SK-N-SH treated with all-trans-retinoic acid at 6 μM for 48 hours (cell line): ENCODE measurements around the gene FAM184B.
"Not testable (repeated sequence)": the region's sequence is repeated elsewhere in the genome, so short reads cannot be mapped to it uniquely, and the experiment has no call there.

Experiments
- ATAC-seq: fragments of 200-7000 bp; cut with Tn5 transposase; 3 replicates; pipeline ENCODE4 v1.9.1; 2020; ENCODE audit warnings: mild to moderate bottlenecking, moderate library complexity
- ARNTL ChIP-seq: fragments of 450-650 bp; formaldehyde crosslinking; IDR thresholded peaks from 2 replicates; pipeline ENCODE4 v1.5.0; 2020; ENCODE audit warnings: low read depth, mild to moderate bottlenecking, moderate library complexity, borderline replicate concordance
- CREB5 ChIP-seq: fragments of 250-450 bp; sonication (Bioruptor Pico); IDR thresholded peaks from 2 replicates; pipeline ENCODE4 v1.5.1; 2020; ENCODE audit warnings: low read depth, mild to moderate bottlenecking, moderate library complexity
- CSDC2 ChIP-seq: fragments of 250-450 bp; sonication (Bioruptor Pico); IDR thresholded peaks from 2 replicates; pipeline ENCODE4 v1.5.0; 2020; ENCODE audit warnings: mild to moderate bottlenecking, moderate library complexity
- CSRNP3 ChIP-seq: fragments of 250-450 bp; sonication (Bioruptor Pico); IDR thresholded peaks from 2 replicates; pipeline ENCODE4 v1.5.1; 2021; ENCODE audit warnings: mild to moderate bottlenecking, moderate library complexity
- ISL1 ChIP-seq: fragments of 250-450 bp; sonication (Bioruptor Pico); IDR thresholded peaks from 2 replicates; pipeline ENCODE4 v2.1.2; 2022; ENCODE audit warnings: mild to moderate bottlenecking, moderate library complexity
- OSR1 ChIP-seq: fragments of 250-450 bp; sonication (Bioruptor Pico); IDR thresholded peaks from 2 replicates; pipeline ENCODE4 v1.8.0; 2022; ENCODE audit warnings: moderate library complexity, mild to moderate bottlenecking, inconsistent platforms
- PATZ1 ChIP-seq: fragments of 250-450 bp; sonication (Bioruptor Pico); IDR thresholded peaks from 2 replicates; pipeline ENCODE4 v1.8.0; 2020; ENCODE audit warnings: mild to moderate bottlenecking, moderate library complexity, borderline replicate concordance
- PPARA ChIP-seq: fragments of 250-450 bp; sonication (Bioruptor Pico); IDR thresholded peaks from 2 replicates; pipeline ENCODE4 v1.5.0; 2020; ENCODE audit warnings: mild to moderate bottlenecking, borderline replicate concordance
- RARB ChIP-seq: fragments of 250-450 bp; sonication (Bioruptor Pico); IDR thresholded peaks from 2 replicates; pipeline ENCODE4 v1.8.0; 2021; ENCODE audit warnings: mild to moderate bottlenecking, moderate library complexity
- SNAI2 ChIP-seq: fragments of 250-450 bp; sonication (Bioruptor Pico); IDR thresholded peaks from 2 replicates; pipeline ENCODE4 v1.5.0; 2020; ENCODE audit warnings: mild to moderate bottlenecking, moderate library complexity
- TCF4 ChIP-seq: fragments of 250-450 bp; sonication (Bioruptor Pico); IDR thresholded peaks from 2 replicates; pipeline ENCODE4 v1.8.0; 2021; ENCODE audit warnings: mild to moderate bottlenecking, moderate library complexity, borderline replicate concordance
- TOX ChIP-seq: fragments of 250-450 bp; sonication (Bioruptor Pico); IDR thresholded peaks from 2 replicates; pipeline ENCODE4 v1.8.0; 2021; ENCODE audit warnings: mild to moderate bottlenecking, moderate library complexity, borderline replicate concordance
- ZC3H10 ChIP-seq: fragments of 250-450 bp; sonication (Bioruptor Pico); IDR thresholded peaks from 2 replicates; pipeline ENCODE4 v1.5.1; 2021; ENCODE audit warnings: mild to moderate bottlenecking, moderate library complexity
- ZFP3 ChIP-seq: fragments of 250-450 bp; sonication (Bioruptor Pico); IDR thresholded peaks from 2 replicates; pipeline ENCODE4 v1.5.0; 2020; ENCODE audit warnings: mild to moderate bottlenecking, moderate library complexity
- ZFP30 ChIP-seq: fragments of 450-650 bp; formaldehyde crosslinking; IDR thresholded peaks from 2 replicates; pipeline ENCODE4 v1.5.0; 2022; ENCODE audit warnings: mild to moderate bottlenecking, moderate library complexity
- ZNF565 ChIP-seq: fragments of 450-650 bp; formaldehyde crosslinking; conservative IDR thresholded peaks from 2 replicates; pipeline ENCODE4 v1.5.0; 2020; ENCODE audit warnings: low read depth, mild to moderate bottlenecking, moderate library complexity
- ZNF70 ChIP-seq: fragments of 450-650 bp; formaldehyde crosslinking; IDR thresholded peaks from 2 replicates; pipeline ENCODE4 v1.5.0; 2020; ENCODE audit warnings: mild to moderate bottlenecking, moderate library complexity
- ZNF8 ChIP-seq: fragments of 450-650 bp; formaldehyde crosslinking; IDR thresholded peaks from 2 replicates; pipeline ENCODE4 v1.5.0; 2020; ENCODE audit warnings: mild to moderate bottlenecking, moderate library complexity

Gene FAM184B

GRCh38 chr4:17664755-17665154 is 116.7 kb downstream of the FAM184B start:
- ATAC-seq, result no peak
- no peak for TF ChIP-seq ZNF565 (CRISPR knock-in tag)
- no peak for TF ChIP-seq CSRNP3 (CRISPR knock-in tag)
- TF ChIP-seq ZFP30 (CRISPR knock-in tag), result no peak
- no peak for TF ChIP-seq ARNTL (CRISPR knock-in tag)
- TF ChIP-seq ISL1, result no peak
- no peak for TF ChIP-seq ZC3H10 (CRISPR knock-in tag)
- TF ChIP-seq ZNF8, result no peak

- no peak for TF ChIP-seq ZFP3 (CRISPR knock-in tag)
- TF ChIP-seq TOX (CRISPR knock-in tag), result no peak
- TF ChIP-seq ZFP30 (CRISPR knock-in tag), result no peak
- TF ChIP-seq ZNF70 (CRISPR knock-in tag), result no peak
- TF ChIP-seq SNAI2, result no peak
- TF ChIP-seq PPARA (CRISPR knock-in tag), result no peak
- no peak for TF ChIP-seq CSRNP3 (CRISPR knock-in tag)
- TF ChIP-seq ARNTL (CRISPR knock-in tag), result no peak
- no peak for TF ChIP-seq OSR1 (CRISPR knock-in tag)
- no peak for TF ChIP-seq RARB
- TF ChIP-seq TCF4, result no peak
- ATAC-seq, result no peak
Measured at GRCh38 chr4:17662694-17663093, 118.7 kb downstream of the FAM184B start.

GRCh38 chr4:17659196-17659595 is 122.2 kb downstream of the FAM184B start:
- not testable (repeated sequence) for ATAC-seq

GRCh38 chr4:17657849-17658248 is 123.6 kb downstream of the FAM184B start:
- no peak for TF ChIP-seq PPARA (CRISPR knock-in tag)
- no peak for TF ChIP-seq CSDC2 (CRISPR knock-in tag)
- TF ChIP-seq CSRNP3 (CRISPR knock-in tag), result no peak
- TF ChIP-seq ISL1, result no peak
- TF ChIP-seq, all 23 proteins: peak for 0
- ATAC-seq, result no peak

- no peak for TF ChIP-seq CREB5 (CRISPR knock-in tag)
- TF ChIP-seq ZC3H10 (CRISPR knock-in tag), result no peak
- TF ChIP-seq SNAI2, result no peak
- no peak for ATAC-seq
Measured at GRCh38 chr4:17657090-17657489, 124.3 kb downstream of the FAM184B start.

GRCh38 chr4:17654701-17655100 is 126.7 kb downstream of the FAM184B start:
- TF ChIP-seq TCF4 (no peak), ARNTL (CRISPR knock-in tag) (no peak), ISL1 (no peak), PATZ1 (CRISPR knock-in tag) (no peak)
- ATAC-seq, result no peak
